ENCODE data around the gene RNU1-1.
"Not testable (repeated sequence)": the region's sequence is repeated elsewhere in the genome, so short reads cannot be mapped to it uniquely, and the experiment has no call there.

Gene RNU1-1

DNA sequence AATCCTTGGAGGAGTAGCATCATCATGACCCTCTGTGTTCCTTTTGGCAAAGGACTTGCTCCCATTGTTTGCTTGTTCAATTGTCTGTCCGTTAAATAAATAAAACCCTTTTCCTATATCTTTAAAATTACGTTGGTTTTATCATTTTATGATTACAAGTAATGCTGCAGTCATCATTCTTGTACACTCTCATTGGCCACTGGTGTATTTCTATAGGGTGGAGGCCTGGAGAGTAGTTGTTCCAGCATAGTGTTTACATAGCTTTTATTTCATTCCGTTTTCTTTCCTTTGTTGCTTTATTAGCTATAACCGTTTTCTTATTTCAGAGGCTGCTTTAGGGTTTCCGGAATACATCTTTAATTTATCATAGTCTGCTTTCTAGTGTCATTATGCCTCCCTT is 7.6 kb upstream of the RNU1-1 start:
- DNase-seq (ENCODE audit: low read depth in 2 of 2), result not testable (repeated sequence)

- no peak for DNase-seq (ENCODE audit: low read depth in 2 of 2)
Measured at GRCh38 chr1:16521288-16521583, 7.2 kb upstream of the RNU1-1 start.

DNA sequence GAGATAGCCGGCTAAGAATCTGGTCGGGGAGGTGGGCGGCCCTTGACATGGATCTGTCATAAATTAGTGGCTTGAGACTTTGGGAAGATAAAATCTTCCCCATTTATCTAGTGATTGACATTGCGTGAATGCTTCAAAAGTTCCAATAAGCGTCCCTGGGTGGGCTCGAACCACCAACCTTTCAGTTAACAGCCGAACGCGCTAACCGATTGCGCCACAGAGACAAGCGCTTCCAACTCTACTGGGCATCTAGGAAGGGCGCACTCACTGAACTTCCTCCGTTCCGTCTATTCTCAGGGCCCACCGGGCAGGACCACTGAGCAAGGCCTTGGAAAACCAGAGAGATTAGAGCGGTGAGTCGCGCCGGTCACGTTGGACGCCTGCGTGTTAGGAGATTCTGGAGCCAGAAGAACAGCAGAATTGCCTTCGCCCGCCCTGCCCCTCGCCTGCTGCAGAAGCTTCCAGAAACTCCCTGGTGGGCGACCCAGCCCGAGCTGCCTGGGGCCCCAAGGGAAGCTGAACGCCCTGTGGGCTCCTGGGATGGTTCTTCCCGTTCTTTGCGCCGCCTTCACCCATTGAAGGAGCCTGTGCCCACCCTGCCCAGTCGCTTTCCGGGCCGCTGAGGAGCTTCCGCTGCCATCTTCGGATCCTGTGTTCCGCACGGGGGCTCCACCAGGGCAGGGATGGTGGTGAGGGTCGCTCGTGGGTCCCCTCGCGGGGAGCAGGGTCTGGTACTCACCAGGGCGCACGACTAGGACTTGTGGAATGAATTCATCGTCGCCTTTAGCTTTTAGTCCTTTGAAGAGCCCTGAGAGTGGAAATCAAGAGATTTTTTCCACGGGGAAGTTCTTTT is 6.6 kb upstream of the RNU1-1 start:
- DNase-seq (ENCODE audit: low read depth in 2 of 2), result not testable (repeated sequence)

DNA sequence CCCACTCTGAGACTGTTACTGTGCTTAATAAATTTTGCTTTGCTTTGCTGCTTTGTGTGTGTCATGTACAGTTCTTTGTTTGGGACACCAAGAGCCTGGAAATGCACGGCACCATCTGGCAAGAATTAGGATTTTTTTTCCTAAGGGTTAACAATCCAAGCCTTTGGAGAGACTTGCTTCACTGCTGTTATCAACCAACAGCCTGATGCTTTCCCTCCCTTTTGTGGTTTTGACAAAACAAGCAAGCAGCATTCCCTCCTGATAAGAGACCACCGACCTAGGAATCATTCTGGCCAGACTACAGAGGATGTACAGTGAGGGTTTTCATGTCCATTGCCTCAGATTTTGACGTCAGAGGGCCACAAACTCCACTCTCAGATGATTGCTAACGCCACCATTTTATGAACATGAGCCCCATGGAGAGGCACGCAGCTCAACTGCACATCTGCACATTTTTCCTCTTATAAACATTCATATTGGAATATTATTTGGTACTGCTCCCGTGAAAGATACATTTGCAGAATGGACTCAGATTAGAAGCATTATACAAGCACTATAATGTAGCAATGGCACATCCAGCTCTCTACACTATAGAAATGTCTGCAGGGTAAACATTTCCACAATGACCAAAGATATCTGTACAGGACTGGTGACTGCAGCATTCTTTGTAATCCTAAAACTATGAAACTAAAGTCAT is 5.3 kb upstream of the RNU1-1 start:
- not testable (repeated sequence) for DNase-seq (ENCODE audit: low read depth in 2 of 2)

DNA sequence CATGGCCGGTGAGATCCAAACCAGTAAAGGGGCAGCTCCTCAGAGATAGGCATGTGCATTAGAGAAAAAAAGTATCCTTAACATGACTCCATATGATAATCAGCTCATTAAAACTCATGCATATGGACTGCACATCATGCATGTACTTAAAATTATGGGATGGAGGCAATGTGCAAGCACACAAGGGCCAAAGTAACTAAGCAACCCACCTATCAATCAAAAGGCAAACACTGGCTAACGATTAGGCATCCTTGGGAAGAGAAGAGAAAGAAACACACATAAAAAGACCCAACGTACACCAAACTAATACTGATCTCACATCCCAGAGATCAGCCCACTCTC is 4.8 kb upstream of the RNU1-1 start:
- DNase-seq (ENCODE audit: low read depth in 2 of 2), result not testable (repeated sequence)

- DNase-seq (ENCODE audit: low read depth in 2 of 2), result not testable (repeated sequence)
Measured at GRCh38 chr1:16516694-16517410, 2.8 kb upstream of the RNU1-1 start.

DNA sequence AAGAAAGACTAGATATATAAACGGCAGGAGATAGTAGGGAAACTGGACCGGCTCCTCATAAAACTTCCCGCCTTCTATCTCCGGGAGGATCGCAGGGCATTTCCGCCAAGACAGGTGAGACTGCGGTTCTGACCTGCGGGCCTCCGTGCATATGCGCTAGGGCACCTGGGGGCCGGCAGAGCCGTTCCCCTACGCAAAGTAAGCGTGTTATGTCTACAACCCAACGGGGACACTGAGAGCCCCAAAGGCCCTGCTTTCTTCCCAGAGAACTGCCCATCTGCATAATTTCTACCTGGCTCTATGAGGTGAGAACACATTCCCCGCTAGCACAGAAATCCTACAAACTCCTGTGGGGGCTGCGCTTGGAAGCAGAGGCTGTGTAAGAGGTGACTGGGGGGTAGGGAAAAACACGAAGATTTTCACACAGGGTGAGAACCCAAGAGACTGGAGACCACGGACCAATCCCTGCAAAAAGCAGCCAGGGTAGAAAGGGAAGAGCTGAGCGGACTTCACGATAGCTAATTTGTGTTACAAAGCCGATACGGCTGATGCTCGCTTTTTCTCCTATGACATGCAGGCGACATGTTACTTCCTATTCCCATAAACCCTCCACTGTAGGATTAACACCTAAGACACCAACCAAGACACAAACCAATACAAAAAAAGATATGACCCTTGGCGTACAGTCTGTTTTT is 526 bp downstream of the RNU1-1 start:
- DNase-seq (ENCODE audit: low read depth in 2 of 2), result peak; percentile 53 to 60

DNA sequence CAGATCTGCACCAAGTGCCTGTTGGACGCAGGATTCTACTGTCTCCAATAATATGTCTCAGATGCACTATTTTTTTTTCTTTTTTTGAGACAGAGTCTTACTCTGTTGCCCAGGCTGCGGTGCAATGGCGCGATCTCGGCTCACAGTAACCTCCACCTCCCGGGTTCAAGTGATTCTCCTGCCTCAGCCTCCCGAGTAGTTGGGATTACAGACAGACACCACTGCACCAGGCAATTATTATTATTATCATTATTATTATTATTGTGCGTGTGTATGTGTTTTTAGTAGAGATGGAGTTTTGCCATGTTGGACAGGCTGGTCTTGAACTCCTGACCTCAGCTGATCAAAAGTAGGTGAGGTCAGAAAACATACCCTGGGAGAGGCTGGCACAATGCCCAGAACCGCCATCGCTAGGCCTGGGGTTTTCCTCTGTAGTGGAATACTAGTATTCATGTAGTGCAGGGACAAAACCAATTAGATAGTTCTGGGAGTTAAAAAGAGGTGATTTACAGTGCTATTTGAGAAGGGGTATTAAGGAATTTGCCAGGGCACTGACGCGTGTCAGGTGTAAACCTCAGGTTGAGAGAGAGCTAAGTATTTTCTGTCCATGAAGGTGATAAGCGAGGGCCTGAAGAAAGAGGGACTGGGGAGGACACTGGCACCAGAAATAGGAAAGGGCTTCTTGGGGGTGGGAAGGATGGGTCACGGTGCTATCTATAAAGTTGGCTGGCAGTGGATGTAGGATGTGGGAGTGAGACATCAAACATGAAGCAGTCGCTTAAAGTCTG is 1.3 kb downstream of the RNU1-1 start:
- DNase-seq (ENCODE audit: low read depth in 2 of 2), result not testable (repeated sequence)

DNA sequence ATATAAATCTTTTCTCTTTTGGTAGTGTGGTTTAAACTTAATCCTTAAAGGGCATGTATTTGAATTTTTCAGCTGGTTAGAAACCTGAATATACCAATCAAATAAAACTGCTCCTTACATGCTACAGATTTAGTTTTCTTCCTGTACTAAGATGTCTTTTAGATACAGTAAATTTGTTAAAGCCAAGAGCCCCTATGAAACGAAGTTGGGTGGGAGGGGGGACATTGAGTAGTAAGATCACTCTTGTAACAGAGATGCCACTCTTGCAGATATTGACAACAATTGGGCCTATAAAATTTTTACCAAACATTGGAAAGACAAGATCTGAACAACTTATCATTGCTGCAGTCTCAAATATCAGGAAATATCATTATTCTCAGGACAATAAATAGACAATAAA is 2.2 kb downstream of the RNU1-1 start:
- not testable (repeated sequence) for DNase-seq (ENCODE audit: low read depth in 2 of 2)

GRCh38 chr1:16508861-16509445 is 5.1 kb downstream of the RNU1-1 start:
- DNase-seq (ENCODE audit: low read depth in 2 of 2), result not testable (repeated sequence)

GRCh38 chr1:16506364-16507136 is 7.5 kb downstream of the RNU1-1 start:
- not testable (repeated sequence) for DNase-seq (ENCODE audit: low read depth in 2 of 2)

GRCh38 chr1:16505870-16506269 is 8.2 kb downstream of the RNU1-1 start:
- not testable (repeated sequence) for DNase-seq (ENCODE audit: low read depth in 2 of 2)

DNA sequence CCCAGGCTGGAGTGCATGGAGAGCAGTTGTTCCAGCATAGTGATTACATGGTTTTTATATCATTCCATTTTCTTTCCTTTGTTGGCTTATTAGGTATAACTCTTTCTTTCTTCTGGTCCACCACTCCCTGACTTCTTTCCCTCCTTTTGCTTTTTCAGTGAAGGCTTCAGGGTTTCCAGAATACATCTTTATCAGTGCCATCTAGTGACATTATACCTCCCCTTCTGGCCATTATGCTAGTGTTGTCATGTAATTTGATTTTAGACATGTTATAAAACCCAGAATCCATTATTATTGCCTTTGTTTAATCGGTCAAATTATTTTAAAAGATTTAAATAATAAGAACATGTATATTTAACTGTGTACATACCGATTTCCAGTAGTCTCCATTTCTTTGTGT is 10.6 kb downstream of the RNU1-1 start:
- DNase-seq (ENCODE audit: low read depth in 2 of 2), result no peak

DNA sequence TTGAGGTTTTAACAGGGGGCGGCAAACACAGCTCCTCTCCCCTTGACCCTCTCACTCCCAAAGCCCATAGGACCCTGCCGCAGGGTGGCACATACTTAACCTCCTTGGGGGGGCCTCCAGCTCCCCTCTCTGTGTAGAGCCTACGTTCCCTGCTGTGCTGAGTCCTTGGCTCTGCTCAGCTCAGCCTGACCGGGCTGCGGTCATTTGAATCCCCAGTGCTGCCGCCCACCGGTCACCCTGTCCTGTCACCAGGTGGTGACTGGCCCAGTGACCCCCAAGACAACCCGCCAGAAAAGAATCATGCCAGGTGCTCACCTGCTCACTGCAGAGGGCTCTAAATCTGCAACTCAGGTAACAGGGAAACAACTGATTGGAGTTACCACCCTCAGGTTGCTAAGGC is 12.6 kb downstream of the RNU1-1 start:
- not testable (repeated sequence) for DNase-seq (ENCODE audit: low read depth in 2 of 2)

DNA sequence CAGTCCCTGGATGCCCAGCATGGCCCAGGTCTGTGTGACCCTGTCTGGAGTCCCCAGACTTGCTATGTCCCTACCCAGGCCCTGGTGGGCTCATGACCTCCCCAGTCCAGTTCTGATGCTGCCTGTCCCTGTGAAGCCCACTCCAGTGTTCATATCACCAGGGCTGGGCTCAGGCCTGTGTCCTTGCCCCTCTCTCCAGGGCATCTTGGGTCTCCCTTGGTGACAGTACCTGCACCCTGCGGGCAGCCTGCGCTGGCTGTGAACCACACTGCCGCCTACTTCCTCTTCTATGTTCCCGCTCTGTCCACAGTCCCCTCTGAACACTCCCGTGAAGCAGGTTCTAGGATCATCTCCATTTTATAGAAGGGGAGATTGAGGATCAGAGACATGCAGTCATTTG is 13.1 kb downstream of the RNU1-1 start:
- not testable (repeated sequence) for DNase-seq (ENCODE audit: low read depth in 2 of 2)

GRCh38 chr1:16500466-16500865 is 13.6 kb downstream of the RNU1-1 start:
- not testable (repeated sequence) for DNase-seq (ENCODE audit: low read depth in 2 of 2)

GRCh38 chr1:16498573-16499413 is 15.3 kb downstream of the RNU1-1 start:
- peak; percentile 78 to 80 for DNase-seq (ENCODE audit: low read depth in 2 of 2)

- not testable (repeated sequence) for DNase-seq (ENCODE audit: low read depth in 2 of 2)
Measured at GRCh38 chr1:16498047-16498446, 16.0 kb downstream of the RNU1-1 start.

DNA sequence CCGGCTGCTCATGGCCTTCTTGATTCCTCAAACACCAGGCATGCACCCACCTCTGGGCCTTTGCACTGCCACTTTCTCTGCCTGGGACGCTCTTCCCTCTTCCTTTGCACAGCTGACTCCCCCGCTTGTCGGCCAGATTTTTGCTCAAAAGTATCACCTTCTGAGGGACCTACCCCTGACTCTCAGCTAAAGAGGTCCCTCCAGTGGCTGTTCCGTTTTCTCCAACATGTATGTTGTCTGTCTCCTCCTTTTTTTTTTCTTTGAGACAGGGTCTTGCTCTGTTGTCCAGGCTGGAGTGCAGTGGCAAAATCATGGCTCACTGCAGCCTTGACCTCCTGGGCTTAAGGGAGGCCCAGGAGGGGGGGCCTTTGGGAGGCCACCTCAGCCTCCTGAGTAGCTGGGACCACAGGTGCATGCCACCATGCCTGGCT is 16.6 kb downstream of the RNU1-1 start:
- DNase-seq (ENCODE audit: low read depth in 2 of 2), result not testable (repeated sequence)
